AG04450 (cell line): ENCODE measurements around the gene CEACAM8. TPM values are rescaled to one million over a fixed set of nuclear protein-coding genes. Genes with fewer than 3 reads are reported as not detected.
"Not testable (repeated sequence)": the region's sequence is repeated elsewhere in the genome, so short reads cannot be mapped to it uniquely, and the experiment has no call there.

Experiments used
- CTCF ChIA-PET: fragments of 300-600, 350-600 bp; formaldehyde crosslinking; extraction: SDS; loops from one replicate; lab custom pipeline; 2022; ENCODE audit warnings: antibody characterized with exemption, inconsistent platforms; lab: Charles Lee
- POLR2A ChIA-PET: fragments of 350-600 bp; formaldehyde crosslinking; extraction: SDS; loops from one replicate; lab custom pipeline; 2021; ENCODE audit warnings: antibody characterized with exemption, inconsistent platforms; lab: Yijun Ruan, JAX
- DNase-seq: peaks from one replicate; pipeline ENCODE4 v3.0.0-alpha.2; 2011; ENCODE audit warnings: low read depth, low spot score
- H3K27ac ChIP-seq: one replicate; pipeline ENCODE4 v1.5.1; 2012; ENCODE audit warnings: low read depth, low read length, control low read depth
- H3K27me3 ChIP-seq: one replicate; pipeline ENCODE4 v1.6.0; 2012; ENCODE audit warnings: low read length; ENCODE audit not compliant: control insufficient read depth, insufficient read depth
- H3K4me3 ChIP-seq: 2 replicates; pipeline ENCODE4 v1.5.1; 2011; ENCODE audit warnings: mild to moderate bottlenecking, low read depth, low read length, control low read depth
- H3K9me3 ChIP-seq: 2 replicates; pipeline ENCODE4 v1.5.1; 2012; ENCODE audit warnings: low read length; ENCODE audit not compliant: control insufficient read depth, insufficient read depth
- polyA plus RNA-seq: library from polyadenylated mRNA; depleted of rRNA; stranded (reverse); fragments of >200 nt; gene quantifications from 2 replicates; pipeline ENCODE4 v1.2.3, GENCODE V29; 2011
- TF ChIP-seq, protein P1 (sequence below): IDR thresholded peaks from 2 replicates; pipeline ENCODE4 v1.5.1; 2011; ENCODE audit warnings: low read depth, low read length, control low read depth, inconsistent platforms

Gene CEACAM8
- polyA plus RNA-seq, 1 experiment: not detected

- CTCF ChIA-PET: no interaction called here
Measured at GRCh38 chr19:42628411-42629140, 33.9 kb upstream of the CEACAM8 start.

GRCh38 chr19:42627916-42628315 is 33.2 kb upstream of the CEACAM8 start:
- ChIA-PET POLR2A (no interaction called here), CTCF (no interaction called here)
- TF ChIP-seq, protein P1, sequence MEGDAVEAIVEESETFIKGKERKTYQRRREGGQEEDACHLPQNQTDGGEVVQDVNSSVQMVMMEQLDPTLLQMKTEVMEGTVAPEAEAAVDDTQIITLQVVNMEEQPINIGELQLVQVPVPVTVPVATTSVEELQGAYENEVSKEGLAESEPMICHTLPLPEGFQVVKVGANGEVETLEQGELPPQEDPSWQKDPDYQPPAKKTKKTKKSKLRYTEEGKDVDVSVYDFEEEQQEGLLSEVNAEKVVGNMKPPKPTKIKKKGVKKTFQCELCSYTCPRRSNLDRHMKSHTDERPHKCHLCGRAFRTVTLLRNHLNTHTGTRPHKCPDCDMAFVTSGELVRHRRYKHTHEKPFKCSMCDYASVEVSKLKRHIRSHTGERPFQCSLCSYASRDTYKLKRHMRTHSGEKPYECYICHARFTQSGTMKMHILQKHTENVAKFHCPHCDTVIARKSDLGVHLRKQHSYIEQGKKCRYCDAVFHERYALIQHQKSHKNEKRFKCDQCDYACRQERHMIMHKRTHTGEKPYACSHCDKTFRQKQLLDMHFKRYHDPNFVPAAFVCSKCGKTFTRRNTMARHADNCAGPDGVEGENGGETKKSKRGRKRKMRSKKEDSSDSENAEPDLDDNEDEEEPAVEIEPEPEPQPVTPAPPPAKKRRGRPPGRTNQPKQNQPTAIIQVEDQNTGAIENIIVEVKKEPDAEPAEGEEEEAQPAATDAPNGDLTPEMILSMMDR: no peak
- Histone ChIP-seq H3K27me3 (peaks cover 2% of the 10 kb centered on the region), H3K27ac (no peak overlapping the region), H3K9me3 (peaks cover 6% of the 10 kb centered on the region; the same call in 1 of the 2 replicates), H3K4me3 (no peak overlapping the region)
- DNase-seq: no peak

More at GRCh38 chr19:42628411-42629140, 33.9 kb upstream of the CEACAM8 start:
- peaks cover 2% of the 10 kb centered on the region for H3K27me3 ChIP-seq
- DNase-seq: no peak
- POLR2A ChIA-PET: no interaction called here
- H3K9me3 ChIP-seq: peaks cover 6% of the 10 kb centered on the region; the same call in 1 of the 2 replicates
- no peak overlapping the region for H3K27ac ChIP-seq
- no peak overlapping the region for H3K4me3 ChIP-seq
- TF ChIP-seq, protein P1: no peak

GRCh38 chr19:42626181-42626580 is 31.5 kb upstream of the CEACAM8 start:
- ChIA-PET CTCF (interaction anchor here (1.0 to 2.1 kb wide), 2 partner anchors 9 to 66 kb away, joined by 3 to 9 read pairs; no protein-coding TSS in a partner anchor), POLR2A (no interaction called here)
- H3K27ac ChIP-seq: no peak overlapping the region
- peaks cover 2% of the 10 kb centered on the region for H3K27me3 ChIP-seq
- TF ChIP-seq, protein P1: no peak
- H3K9me3 ChIP-seq: peaks cover 6% of the 10 kb centered on the region; the same call in 1 of the 2 replicates
- H3K4me3 ChIP-seq: no peak overlapping the region
- DNase-seq: no peak

DNA sequence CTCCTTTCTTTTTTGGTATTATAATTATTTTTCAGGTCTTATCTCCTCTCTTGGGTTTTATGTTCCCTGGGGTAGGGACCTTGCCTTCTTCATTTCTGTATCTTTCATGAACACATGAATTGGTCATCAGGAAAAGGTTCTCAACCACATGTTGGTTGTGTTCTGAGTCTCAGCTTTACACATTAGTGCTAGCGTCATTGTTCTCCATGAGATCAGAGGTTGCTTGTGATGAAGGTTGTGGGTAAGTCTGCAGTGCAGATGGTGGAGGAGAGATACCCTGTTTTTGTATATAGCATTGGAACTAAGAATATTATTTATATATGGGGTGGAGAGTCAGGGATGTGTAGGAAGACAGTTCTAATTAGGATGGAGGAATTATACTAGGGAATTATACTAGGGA is 24.5 kb upstream of the CEACAM8 start:
- ChIA-PET POLR2A (no interaction called here), CTCF (interaction anchor here (2.0 kb wide), 1 partner anchor 16 kb away, joined by 9 read pairs; no protein-coding TSS in a partner anchor)
- DNase-seq: no peak
- Histone ChIP-seq H3K4me3 (no peak overlapping the region), H3K9me3 (no peaks in the 10 kb centered on the region), H3K27me3 (peaks cover 2% of the 10 kb centered on the region), H3K27ac (no peak overlapping the region)
- TF ChIP-seq, protein P1: no peak

DNA sequence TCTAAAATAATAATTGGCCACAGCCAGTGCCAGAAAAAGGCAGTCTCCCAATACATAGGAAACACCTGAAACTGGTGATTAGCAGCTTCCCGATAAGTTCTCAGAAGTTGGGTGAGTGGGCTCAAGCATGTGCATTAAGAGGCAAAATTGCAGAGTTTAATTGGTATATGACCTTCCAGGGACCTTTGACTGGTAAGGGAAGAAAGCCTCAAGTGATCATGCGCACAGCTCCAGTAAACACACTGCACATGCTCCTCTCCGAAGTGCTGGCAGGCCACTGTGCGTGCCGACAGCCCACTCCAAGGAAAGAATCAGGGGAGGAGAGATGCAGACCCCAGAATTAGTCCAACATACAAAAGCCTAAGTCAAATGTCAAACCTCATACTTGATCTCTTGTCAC is 18.9 kb upstream of the CEACAM8 start:
- CTCF ChIA-PET: no interaction called here
- H3K9me3 ChIP-seq: no peaks in the 10 kb centered on the region; the same call in 1 of the 2 replicates
- H3K27me3 ChIP-seq: peaks cover 4% of the 10 kb centered on the region
- TF ChIP-seq, protein P1: no peak
- no peak overlapping the region for H3K27ac ChIP-seq
- POLR2A ChIA-PET: no interaction called here
- DNase-seq: no peak
- H3K4me3 ChIP-seq: no peak overlapping the region

DNA sequence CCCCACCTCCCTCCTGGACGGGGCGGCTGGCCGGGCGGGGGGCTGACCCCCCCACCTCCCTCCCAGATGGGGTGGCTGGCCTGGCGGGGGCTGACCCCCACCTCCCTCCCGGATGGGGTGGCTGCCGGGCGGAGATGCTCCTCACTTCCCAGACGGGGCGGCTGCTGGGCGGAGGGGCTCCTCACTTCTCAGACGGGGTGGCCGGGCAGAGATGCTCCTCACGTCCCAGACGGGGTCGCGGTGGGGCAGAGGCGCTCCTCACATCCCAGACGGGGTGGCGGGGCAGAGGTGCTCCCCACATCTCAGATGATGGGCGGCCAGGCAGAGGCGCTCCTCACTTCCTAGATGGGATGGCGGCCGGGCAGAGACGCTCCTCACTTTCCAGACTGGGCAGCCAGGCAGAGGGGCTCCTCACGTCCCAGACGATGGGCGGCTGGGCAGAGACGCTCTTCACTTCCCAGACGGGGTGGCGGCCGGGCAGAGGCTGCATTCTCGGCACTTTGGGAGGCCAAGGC is 15.7 kb upstream of the CEACAM8 start:
- H3K27me3 ChIP-seq, H3K9me3 ChIP-seq, POLR2A ChIA-PET, DNase-seq, H3K4me3 ChIP-seq, H3K27ac ChIP-seq, CTCF ChIA-PET: not testable (repeated sequence)
